GM18861 (cell line): ENCODE measurements around the gene AURKB.

Experiments
- ATAC-seq: cut with Tn5 transposase; IDR thresholded peaks from one replicate; pipeline ENCODE4 v1.9.1; 2021; ENCODE audit not compliant: unreplicated experiment

The AURKB gene

DNA sequence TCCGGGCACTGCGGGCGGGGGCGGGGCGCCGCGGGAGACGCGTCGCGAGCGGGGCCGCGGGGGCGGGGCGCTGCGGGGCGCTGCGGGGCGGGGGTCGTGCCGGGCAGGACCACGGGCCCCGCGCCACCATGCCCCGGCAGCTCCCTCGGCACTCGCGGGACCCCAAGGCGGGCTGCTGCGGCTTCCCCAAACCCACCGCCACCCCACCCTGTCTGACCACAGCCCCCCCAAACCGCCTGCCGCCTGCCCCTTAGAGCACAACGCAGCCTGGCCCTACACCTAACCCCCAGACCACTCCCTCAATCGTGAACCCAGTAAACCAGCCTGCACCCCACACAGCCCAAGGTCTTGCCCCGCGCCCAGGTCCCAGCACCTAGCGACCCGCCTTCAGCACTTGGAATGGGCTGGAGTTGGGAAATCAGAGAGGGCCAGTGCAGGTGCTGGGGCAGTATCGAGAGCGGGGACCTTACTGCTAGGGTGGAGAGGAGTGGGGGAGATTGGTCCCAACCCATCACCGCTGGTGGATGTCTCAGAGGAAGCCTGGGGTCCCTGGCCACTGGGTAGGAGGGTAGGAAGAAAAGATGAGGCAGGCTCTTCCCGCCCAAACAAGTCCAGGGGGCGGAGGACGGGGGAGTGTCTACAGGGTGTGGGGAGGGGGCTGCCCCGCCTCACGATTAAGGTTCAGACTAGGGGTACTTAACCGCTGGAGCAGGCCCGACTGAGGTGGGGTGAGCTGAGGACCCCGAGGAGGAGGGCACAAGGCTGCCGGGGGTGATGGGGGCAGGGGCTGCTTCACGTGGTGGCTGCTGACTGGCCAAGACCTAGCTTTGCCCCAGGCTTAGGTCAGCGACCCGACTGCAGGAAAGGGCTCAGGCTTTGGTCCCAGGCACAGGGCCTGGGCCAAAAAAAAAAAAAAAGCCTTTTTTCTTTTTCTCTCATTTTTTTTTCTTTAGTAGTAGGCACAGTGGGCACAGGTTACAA is 47.1 kb downstream of the AURKB start:
- ATAC-seq: no peak

DNA sequence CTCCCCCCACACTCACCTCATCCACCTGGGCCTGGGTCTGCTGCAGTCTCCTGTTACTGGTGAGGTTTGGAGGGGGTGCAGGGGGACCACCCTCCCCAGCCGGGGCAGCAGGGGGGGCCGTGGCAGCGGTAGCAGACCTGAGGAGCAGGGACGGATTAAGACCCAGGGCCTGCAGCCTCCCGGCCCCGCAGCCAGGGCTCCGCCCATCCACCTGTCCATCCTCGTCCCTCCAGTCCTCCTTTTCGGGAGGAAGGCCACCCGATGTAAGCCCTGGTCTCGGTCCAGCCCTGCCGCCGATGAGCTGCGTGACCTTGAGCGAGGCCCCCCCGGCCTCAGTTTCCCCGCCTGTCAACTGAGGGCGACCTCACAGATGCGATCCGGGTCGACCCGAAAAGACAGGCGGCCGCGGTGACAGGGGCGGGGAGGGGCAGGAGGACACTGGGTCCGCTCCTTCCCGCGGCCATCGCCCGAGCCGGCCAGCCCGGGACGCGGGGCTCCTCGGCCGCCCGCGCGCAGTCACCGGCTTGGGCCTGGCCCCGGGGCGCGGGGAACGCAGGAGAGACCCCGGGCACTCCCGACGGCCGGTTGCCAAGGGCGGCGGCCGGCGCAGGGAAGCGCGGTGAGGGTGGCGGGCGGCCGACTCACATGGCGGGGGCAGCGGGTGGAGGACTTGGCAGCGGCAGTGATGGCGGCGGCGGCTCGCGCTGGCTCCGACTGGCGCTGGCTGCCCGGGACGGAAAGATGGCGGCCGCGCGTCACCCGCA is 48.0 kb downstream of the AURKB start, which contains the start of gene VAMP2:
Gene VAMP2, minus strand, starts transcription at position 716 of the 764 bp plus-strand sequence. Its CDS starts 69 bp downstream, at position 647.
- no peak for ATAC-seq

DNA sequence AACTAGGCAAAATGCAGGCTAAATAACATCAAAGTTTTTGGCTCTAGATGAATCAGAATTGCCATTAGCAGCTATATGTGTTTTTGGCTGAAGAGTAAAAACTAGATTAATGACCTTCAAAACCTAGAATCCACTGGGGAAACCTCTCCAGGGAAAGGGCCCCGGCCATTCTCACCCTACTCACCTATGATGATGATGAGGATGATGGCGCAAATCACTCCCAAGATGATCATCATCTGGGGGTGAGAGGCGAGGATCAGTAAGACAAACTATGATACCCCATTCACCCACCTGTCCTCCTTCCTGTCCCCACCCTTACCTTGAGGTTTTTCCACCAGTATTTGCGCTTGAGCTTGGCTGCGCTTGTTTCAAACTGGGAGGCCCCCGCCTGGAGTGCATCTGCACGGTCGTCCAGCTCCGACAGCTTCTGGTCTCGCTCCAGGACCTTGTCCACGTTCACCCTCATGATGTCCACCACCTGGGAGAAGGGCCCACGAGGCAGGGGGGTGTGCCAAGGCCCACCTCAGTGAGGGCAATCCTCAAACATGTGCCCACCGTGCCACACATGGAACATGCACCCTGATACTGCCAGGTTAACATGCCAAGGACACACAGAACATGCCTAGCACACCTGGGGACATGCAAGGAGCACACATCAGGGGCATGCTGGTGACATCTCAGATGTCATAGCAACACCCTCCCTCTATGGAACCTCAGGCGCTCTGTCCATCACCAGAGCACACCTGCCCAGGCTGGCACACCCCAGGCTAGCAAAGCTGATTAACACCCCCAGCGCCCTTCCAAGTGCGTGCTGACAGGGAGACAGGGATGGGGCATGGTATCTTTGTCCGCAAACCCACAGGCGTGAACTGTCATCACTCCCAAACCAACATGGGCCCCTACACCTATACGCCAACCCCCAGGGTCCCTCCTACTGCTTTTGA is 48.8 kb downstream of the AURKB start:
- no peak for ATAC-seq

DNA sequence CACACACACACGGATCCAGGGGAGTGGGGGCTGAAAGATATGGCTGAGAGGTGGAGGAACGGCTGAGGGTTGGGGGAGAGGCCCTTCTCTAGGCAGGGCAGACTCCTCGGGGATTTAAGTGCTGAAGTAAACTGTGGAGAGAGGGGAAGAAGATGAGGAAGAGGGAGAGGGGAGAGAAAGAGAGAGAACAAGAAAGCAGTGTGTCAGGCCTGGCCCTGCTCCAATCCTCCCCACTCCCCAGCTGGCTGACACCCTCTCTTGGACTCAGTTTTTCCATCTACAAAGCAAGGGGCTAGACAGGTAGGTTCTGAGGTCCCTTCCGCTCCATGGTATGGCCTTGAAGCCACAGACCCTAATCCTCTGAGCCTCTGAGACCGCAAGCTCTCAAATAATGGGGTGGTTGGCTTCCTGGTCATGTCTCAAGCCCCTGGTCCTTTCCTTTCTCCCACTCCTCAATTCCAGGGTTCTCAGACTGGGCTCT is 49.6 kb downstream of the AURKB start:
- no peak for ATAC-seq

DNA sequence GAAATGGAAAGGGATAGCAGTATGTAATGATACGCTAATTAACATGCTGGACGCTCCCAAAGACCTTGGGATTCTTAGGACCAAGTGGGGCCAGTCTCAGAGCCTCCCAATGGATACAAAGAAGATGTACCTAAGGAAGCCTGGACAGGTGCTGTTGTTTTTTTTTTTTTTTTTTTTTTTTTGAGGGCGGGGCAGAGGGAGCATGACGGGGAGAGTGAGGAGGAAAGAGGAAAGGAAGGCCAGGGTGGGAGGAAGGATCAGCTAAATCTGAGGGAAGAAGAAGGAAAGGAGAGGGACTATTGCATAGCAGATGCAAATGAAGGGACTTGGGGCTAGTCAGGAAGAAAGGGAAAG is 50.2 kb downstream of the AURKB start:
- no peak for ATAC-seq

DNA sequence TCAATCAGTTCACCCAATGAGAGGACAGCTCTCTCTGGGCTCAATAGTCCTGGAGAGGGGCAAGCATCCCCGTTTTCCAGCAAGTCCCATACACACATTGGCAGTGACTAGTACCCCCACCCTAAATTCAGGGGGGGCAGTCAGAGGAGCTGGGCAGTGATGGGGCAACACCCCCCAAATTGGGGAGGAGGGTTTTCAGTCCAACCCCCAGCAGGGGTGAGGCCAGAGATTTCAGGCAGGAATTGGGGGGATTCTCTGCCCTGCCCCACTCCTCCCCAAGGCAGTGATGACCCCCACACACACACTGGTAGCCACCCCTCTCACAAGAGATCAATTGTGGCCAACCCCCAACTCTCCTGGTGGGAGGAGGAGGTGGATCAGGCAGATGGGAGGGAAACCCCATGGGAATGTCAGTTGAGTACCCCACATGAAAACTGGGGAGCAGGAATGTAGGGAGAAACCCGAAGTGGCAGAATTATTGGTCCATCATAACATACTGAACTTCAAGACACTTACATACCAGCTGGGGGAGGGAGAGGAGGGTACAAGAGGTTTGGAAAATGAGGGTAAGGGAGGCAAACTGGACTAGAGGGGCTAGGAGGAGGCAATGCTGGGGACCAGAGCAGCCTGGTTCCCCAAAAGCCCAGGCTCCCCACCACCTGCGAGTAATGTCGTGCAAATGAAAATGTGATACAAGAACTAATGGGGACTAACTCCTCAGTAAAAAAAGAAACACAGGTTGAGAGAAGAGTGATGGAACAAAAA is 50.7 kb downstream of the AURKB start:
- ATAC-seq: no peak

DNA sequence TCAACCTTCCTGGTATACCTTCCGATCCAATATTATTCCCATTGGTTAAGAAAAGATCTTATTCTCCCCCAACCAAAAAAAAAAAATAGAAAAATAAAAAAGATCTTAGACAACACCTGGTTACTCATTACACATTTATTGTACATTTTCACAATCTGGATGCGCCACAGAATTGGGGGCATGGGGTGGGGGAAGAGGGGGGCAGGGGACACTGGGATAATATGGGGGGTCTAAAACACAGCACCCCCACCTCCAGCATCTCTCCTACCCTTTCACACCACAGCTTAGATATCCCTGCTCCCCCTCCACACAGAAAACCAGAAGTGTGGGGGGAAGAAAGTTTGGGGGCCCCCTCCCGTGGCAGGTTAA is 51.4 kb downstream of the AURKB start:
- ATAC-seq: no peak

DNA sequence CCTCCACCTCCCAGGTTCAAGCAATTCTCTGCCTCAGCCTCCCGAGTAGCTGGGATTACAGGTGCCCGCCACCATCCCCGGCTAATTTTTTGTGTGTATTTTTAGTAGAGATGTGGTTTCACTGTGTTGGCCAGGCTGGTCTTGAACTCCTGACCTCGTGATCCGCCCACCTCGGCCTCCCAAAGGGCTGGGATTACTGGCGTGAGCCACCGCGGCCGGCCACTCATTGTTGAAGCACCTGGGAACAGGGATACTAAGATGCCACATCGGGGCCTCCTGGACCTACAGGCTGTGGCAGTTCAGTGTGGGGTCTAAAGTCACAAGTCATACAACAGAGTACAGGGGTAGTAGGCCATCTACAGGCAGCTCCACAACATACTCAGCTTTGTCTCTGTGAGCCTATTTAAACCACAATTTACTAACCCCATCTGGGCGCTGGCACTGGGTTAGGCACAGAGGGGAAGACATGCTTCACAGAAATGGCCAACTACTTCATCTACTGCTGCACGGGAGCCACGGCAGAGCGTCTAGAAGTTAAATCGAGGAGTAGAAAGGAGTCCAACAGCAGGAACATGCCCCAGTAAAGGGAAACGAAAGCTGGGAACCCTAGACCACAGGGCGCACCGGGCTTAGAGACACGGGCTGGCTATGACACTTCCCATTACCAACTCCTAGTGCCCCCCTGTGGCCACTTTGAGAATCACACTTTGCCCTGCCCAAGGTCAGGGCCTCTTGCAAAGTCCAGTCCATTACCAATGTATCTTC is 51.9 kb downstream of the AURKB start:
- no peak for ATAC-seq

DNA sequence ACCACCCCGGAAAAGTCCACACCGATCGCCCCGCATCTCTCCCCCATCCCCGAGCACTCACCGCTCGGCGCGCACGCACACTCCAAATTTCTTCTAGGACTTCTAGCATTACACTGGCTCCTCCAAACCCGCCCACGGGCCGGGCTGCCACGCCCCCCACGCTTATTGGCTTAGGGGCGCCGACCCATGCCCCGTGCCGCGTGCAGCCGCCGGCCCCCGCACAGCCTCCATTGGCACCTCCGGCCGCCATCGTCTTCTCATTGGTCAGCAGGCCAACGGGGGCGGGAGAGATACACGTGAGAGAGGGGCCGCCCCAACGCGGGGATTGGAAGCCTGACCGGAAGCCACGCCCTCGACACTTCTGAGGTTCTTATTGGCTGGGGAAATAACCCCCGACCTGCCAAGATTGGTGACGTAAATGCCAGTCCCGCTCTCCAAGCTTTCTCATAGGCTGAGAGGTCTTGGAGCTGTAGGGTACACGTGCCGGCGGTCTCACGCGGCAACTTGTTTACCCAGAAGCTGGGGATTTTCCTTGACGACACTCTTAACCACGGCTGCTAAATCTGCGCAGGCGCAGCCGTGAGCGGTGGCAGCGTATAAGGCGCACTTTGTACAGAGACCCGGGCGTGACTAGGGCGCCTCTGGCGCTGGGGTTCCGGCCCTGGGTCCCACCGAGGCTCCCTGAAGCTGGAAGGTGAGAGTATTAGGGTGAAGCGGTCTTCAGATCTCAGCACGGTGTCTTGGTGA is 54.0 kb downstream of the AURKB start:
- peak; percentile 57 for ATAC-seq

DNA sequence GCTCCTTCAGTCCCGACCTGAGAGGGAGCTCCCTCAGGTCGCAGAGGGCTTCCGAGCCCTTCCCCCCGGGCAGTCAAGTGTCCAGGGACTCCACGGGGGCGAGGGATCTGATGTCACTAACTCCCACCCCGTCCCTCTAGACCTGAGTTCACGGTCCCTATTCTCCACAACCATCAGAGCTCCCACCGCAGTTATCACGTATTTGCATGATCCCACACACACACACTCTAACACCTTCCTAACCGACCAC is 54.5 kb downstream of the AURKB start:
- ATAC-seq: no peak

DNA sequence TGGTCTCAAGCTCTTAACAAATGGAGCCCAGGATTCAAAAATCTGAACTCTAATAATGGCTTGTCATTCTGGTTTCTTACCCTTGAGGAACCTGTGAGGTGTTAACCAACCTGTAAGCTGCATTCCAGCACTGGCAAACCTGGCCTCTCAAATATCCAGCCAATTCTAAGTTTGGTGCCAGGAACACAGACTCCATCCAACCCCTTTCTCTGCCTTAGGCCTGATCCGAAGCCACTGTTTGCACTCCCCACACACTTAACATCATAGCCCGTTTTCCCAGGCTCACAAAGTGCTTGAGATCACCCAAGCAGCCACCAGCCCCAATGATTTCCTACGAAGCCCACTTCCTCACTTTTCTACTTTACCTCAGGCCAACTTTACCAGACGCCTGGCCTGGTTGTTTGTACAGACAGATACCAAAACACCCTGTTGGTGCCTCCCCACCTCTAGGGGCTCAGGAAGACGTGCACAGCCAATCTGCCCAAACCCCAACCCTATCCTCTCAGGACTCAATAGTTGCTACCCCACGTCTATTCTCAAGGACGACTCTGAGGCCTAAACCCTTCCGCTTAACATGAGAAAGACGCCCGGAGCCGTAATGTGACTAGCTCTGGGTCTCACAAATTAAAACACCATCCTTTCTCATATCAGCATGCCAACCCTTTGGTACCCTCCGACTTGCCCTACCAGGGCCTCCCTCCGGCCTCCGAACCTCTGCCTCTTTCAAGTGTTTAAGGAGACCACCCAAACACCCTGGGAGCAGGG is 55.0 kb downstream of the AURKB start:
- no peak for ATAC-seq
